PC-9 (cell line): Measurements from ENCODE around the gene TMEM45B.

Experiments used
- CTCF ChIP-seq: fragments of 200-600 bp; sonication (generic); conservative IDR thresholded peaks from 2 replicates; pipeline ENCODE4 v1.6.1; 2017; ENCODE audit warnings: mixed run types, antibody characterized with exemption, mild to moderate bottlenecking, moderate library complexity
- EZH2 ChIP-seq: fragments of 200-600 bp; sonication (generic); IDR thresholded peaks from 2 replicates; pipeline ENCODE4 v1.8.0; 2017; ENCODE audit warnings: antibody characterized with exemption, low read depth

- no peak for TF ChIP-seq CTCF
- no peak for TF ChIP-seq EZH2
Measured at GRCh38 chr11:129896062-129896461, 80.4 kb downstream of the TMEM45B start.
